ENCODE data around the gene NKPD1.

DNA sequence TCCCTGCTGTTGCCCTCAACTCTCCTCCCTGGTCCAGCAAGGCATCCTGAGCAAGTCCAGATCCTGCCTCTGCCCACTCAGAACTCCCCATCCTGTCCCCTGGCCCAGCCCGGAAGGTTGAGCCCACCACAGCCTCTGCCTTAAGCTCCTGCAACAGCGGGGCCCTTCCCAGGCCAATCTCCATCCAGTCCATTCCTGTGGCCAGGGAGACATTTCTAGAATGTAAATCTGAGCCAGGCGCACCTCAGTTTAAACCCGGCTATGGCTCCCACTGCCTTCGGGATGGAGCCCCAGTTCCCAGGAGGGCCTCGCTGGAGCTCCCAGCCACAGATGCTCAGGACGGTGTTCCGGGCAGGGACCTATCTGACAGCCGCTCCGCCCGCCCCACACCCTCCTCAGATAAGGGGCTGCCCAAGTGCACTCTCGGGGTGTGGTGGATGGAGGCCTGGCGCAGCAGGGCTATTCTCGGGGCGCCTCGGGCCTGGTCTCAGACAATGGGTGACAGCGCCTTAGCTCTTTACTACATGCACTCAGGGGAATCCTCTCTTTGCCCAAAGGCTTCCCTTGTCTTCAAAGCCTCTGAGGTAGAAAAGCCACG, 11.9 kb upstream of the NKPD1 start:
- TF ChIP-seq POLR2A (IDR thresholded peaks at IDR 0.05; ENCODE audit: low read depth, low read length) (no peak), POLR2AphosphoS5 (IDR thresholded peaks at IDR 0.05; ENCODE audit: low read depth, low read length) (no peak), TAF1 (IDR thresholded peaks at IDR 0.05; ENCODE audit: low read depth, low read length) (no peak), SPI1 (IDR thresholded peaks at IDR 0.05; ENCODE audit: low read depth, low read length) (no peak)

Measured in GM12891 (cell line).